Stimulated activated CD8-positive, alpha-beta memory T cell treated with anti-CD3 and anti-CD28 coated beads, Interleukin-7, amount 100 ng/mL, for 48 hours (primary cell): ENCODE measurements around the gene SLC16A4.

ENCODE experiments used
- DNase-seq, 2 donors: peaks; one replicate each; pipeline ENCODE4 v3.0.0-alpha.2; 2020; ENCODE audit warnings: low read depth in 1 of 2; ENCODE audit errors: extremely low read depth in 1 of 2

Gene SLC16A4

GRCh38 chr1:110361856-110362255, 29.0 kb downstream of the SLC16A4 start:
- DNase-seq: no peak

- DNase-seq: no peak
Measured at GRCh38 chr1:110360431-110360830, 30.4 kb downstream of the SLC16A4 start.

DNA sequence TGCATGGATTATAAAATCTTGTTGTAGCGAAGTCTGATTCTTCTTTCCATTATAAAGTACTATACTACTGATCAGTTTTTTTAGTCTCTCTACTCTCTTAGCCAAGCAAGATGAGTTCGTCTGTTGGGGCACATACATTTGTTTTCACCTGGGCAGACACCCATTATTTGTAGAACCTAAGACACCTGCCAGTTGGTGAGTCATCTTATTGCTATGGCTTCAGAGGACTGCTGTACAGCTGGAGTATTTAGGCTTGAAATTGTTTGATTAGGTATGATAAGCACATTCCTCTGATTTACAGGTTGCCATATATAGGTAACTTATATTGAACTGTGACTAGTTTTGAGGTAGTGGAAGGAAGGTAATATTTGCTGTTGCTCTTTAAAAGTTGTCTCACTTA, 34.4 kb downstream of the SLC16A4 start:
- DNase-seq: no peak

- DNase-seq: no peak
Measured at GRCh38 chr1:110355321-110355720, 35.5 kb downstream of the SLC16A4 start.

DNA sequence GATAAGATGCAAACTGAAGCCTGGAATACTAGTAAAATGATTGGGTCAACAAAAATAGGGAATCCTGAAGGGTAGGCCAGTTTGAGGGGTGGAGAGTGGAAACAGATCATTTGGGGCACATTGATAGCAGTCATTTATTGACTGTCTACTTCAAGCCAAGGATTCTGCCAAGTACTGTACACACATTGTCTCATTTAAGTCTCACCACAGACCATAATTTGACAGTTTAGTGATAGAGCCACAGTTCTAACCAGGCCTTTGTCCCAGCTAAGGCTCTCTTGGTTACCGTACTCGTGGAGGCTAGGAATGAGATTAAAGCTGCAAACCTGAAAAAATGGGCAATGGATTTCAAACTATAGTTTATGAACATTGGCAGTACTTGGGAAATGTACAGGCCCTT, 40.5 kb downstream of the SLC16A4 start:
- no peak for DNase-seq

DNA sequence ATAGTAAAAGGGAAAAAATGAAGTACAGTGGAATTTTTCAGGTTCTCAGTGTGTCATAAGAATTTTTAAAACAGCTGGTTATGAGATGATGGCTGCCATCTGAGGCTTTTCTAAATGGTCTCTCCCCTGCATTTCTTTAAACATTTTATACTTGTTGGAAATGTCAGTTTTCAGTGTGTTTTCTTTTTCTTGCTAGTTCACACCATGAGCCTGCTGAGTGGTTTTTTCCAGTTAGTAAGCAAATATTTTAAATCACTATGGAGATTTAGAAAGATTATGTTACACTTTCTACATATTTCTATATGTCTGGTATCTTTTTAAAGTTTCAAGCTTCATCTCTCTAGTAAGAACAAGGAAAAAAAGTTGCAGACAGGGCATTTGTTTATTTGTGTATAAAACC, 42.1 kb downstream of the SLC16A4 start:
- DNase-seq: no peak

DNA sequence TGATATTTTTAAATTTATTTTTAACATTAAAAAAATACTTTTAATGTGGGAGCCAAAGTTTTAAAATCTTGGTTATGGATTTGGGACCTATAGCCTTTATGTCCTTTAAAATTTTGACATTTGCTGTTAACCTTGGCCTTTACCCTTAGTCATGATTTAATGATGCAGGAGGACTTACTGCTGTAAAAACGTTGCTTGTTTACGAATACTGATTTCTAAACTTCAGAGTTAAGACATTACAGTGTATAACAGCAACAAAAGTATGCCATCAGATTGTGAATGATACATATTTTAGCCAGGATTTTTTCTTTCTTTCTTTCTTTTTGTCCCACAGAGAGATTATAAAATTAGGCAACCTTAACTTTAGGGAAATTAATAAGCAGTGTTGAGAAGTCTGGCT, 42.8 kb downstream of the SLC16A4 start:
- no peak for DNase-seq

- no peak for DNase-seq
Measured at GRCh38 chr1:110347182-110347893, 43.5 kb downstream of the SLC16A4 start.

GRCh38 chr1:110346690-110347089, 44.1 kb downstream of the SLC16A4 start:
- DNase-seq: no peak

GRCh38 chr1:110345480-110345879, 45.3 kb downstream of the SLC16A4 start:
- DNase-seq: no peak

GRCh38 chr1:110344152-110344551, 46.7 kb downstream of the SLC16A4 start:
- DNase-seq: no peak

DNA sequence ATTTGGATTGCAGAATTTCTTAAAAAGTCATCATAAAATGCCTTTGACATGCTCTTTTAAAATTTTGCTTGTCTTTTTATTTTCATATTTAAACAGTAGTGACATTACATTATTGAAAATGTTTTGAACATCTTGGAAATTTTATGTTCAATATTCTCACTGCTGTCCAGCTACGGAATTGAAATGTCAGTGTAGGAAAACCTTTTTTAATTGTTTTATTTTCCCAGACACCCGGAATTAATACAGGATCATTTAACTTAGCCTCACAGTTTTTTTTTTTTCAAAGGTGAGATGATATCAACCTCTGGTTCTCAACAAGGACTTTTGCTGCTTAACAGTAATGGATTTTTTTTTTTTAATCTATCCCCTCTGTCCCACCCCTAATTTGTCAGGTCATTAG, 47.6 kb downstream of the SLC16A4 start:
- no peak for DNase-seq

DNA sequence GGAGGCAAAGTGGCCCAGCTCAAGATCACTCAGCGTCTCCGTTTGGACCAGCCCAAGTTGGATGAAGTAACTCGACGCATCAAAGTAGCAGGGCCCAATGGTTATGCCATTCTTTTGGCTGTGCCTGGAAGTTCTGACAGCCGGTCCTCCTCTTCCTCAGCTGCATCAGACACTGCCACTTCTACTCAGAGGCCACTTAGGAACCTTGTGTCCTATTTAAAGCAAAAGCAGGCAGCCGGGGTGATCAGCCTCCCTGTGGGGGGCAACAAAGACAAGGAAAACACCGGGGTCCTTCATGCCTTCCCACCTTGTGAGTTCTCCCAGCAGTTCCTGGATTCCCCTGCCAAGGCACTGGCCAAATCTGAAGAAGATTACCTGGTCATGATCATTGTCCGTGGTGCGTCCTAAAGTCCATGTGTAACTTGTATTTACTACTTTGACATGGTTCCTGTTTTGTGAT, 48.9 kb downstream of the SLC16A4 start:
- no peak for DNase-seq

- no peak for DNase-seq
Measured at GRCh38 chr1:110341146-110341871, 49.5 kb downstream of the SLC16A4 start.

GRCh38 chr1:110340207-110340468, 50.7 kb downstream of the SLC16A4 start:
- DNase-seq: no peak

DNA sequence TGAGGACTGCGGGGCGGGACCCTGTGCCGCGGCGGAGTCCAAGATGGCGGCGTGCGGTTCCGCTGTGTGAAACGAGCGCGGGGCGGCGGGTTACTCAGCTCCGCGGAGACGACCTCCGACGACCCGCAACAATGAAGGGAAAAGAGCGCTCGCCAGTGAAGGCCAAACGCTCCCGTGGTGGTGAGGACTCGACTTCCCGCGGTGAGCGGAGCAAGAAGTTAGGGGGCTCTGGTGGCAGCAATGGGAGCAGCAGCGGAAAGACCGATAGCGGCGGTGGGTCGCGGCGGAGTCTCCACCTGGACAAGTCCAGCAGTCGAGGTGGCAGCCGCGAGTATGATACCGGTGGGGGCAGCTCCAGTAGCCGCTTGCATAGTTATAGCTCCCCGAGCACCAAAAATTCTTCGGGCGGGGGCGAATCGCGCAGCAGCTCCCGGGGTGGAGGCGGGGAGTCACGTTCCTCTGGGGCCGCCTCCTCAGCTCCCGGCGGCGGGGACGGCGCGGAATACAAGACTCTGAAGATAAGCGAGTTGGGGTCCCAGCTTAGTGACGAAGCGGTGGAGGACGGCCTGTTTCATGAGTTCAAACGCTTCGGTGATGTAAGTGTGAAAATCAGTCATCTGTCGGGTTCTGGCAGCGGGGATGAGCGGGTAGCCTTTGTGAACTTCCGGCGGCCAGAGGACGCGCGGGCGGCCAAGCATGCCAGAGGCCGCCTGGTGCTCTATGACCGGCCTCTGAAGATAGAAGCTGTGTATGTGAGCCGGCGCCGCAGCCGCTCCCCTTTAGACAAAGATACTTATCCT, 51.2 kb downstream of the SLC16A4 start:
- DNase-seq: peak; percentile 19 to 55

GRCh38 chr1:110338886-110339406, 51.9 kb downstream of the SLC16A4 start, which contains the start of gene RBM15:
TSS of gene RBM15 (plus strand) at chr1:110339377. CDS start at chr1:110339406, 29 bp downstream.
- DNase-seq: peak; percentile 88 to 95

DNA sequence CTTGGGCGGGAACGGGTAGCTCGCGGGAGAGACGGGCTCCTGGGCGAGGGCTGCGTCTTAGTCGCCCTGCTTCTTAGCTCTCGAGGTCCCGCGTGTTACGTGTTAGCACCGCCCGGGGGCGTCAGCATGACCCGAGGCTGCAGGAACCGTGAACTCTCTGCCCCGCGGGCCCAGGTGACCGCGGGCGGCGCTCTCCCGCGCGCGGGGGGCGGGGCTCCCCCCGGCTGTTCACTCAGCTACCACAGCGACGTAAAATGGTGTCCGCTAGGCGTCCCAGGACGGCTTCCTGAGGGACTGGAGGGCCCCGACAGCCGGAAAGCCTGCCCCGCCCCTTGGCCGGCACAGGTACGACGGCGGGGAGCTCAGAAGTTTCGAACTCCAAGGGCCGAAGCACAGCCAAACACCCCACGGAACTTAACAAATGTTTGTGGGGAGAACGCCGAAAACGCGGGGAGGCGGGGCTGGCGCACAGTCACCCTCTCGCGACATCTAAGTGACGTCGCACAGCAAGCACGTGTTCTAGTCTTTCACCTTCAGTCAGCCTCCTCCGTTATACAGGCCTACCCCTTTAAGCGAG, 52.4 kb downstream of the SLC16A4 start:
- peak; percentile 85 to 93 for DNase-seq

DNA sequence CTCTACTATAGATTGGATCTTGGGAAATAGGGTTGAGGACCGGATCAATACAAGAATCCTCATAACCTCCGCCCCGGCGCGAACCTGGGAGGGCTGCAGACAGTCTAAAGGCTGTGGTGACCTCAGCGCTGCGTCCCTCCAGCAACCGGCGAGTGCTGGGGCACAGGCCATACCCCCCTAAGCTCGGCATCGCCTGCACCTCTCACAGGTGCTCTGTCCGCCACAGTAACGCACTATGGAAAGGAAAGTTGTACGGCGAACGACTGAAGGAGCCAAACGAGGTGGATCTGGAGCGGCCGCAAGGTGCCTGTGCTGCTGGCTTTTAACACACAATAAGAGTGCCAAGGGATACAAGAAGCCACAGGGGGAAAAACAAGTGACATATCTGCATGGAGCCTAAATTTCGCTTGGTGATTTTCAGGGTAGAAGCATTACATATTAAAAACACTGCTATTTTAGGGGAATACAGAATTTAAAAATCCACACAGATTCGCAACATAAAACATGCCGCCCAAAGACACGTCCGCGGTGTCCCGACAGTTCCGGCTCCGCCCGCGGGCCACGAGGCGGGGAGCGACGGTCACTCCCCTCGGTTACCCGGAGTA, 53.0 kb downstream of the SLC16A4 start:
- peak; percentile 25 to 34 for DNase-seq

- DNase-seq: no peak
Measured at GRCh38 chr1:110336300-110337039, 54.4 kb downstream of the SLC16A4 start.
